GM10248 (cell line): ENCODE measurements around the gene TIMM9.
A peak's percentile ranks its signal among the peaks of the same experiment; 100 is the strongest.

Experiments used
- CTCF ChIA-PET: fragments of 300-600 bp; sonication (Branson Sonifier 250); formaldehyde crosslinking; extraction: SDS; loops from one replicate; lab custom pipeline; 2021; ENCODE audit warnings: antibody characterized with exemption; lab: Yijun Ruan, JAX
- POLR2A ChIA-PET: fragments of 350-650 bp; sonication (Branson Sonifier 250); formaldehyde crosslinking; extraction: SDS; loops from one replicate; lab custom pipeline; 2020; ENCODE audit warnings: antibody characterized with exemption; lab: Yijun Ruan, JAX
- DNase-seq: peaks from one replicate; pipeline ENCODE4 v3.0.0; 2012; ENCODE audit errors: extremely low spot score
- CTCF ChIP-seq: IDR thresholded peaks from 2 replicates; pipeline ENCODE4 v1.5.1; 2012; ENCODE audit warnings: mild to moderate bottlenecking, low read depth; ENCODE audit errors: extremely low read depth, missing control alignments, control extremely low read depth

Gene TIMM9

DNA sequence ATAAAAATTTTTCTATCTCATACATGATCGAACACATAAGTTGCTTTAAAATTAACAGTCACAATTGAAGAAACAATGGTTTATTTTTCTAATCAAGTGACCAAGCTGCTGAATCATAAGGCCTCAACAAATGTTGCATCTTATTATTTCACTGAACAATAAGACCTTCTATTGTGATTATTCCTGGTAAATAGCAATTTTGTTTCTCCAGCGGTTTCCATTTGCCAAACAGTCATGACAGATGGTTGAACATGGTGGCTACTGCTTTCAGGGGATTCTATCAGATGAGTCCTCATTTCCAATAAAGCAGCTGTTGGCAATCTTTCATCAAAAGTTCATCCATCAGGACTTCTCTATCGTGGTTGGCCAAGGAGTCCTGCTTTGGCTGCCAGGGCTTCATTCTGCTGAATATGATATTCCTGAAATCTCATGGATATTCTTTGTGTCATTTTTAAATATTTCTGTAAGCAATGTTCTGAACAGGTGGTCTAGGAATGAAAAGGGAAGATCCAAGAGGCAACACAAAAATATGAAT is 18.6 kb downstream of the TIMM9 start:
- no peak for DNase-seq
- no peak for TF ChIP-seq CTCF
- CTCF ChIA-PET, result interaction anchor here (3.5 kb wide), 1 partner anchor 13 kb away, joined by 27 read pairs; the partner anchor contains the start of gene TOMM20L
- POLR2A ChIA-PET, result no interaction called here

- no peak for DNase-seq
- no peak for TF ChIP-seq CTCF
- ChIA-PET CTCF (interaction anchor here (1.0 to 1.7 kb wide), 2 partner anchors 9 to 12 kb away, joined by 3 to 6 read pairs; no protein-coding TSS in a partner anchor), POLR2A (no interaction called here)
Measured at GRCh38 chr14:58401587-58401986, 25.7 kb downstream of the TIMM9 start.

- DNase-seq, result no peak
- POLR2A ChIA-PET, result no interaction called here
- TF ChIP-seq CTCF, result no peak
- CTCF ChIA-PET, result interaction anchor here (5.7 kb wide), 1 partner anchor 25 kb away, joined by 33 read pairs; no protein-coding TSS in a partner anchor
Measured at GRCh38 chr14:58398895-58399294, 28.4 kb downstream of the TIMM9 start.

DNA sequence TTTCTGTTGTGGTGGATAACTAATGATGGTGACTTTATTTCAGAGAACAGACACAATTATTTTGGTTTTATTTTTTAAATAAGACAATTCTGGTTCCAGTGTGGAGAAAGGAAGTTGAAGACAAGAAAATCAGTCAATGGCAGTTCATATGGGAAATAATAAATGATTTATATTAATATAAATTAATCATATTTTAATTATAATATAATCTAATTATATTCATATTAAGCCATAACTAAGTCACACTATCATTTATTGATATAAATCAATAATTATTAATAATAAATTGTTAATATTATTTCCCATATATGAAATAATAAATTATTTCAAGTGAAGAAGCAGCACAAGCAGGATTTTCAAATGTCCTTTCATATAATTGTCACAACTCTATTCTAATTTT is 28.8 kb downstream of the TIMM9 start:
- POLR2A ChIA-PET, result no interaction called here
- no peak for TF ChIP-seq CTCF
- CTCF ChIA-PET, result interaction anchor here (5.7 kb wide), 1 partner anchor 26 kb away, joined by 33 read pairs; no protein-coding TSS in a partner anchor
- DNase-seq, result no peak

DNA sequence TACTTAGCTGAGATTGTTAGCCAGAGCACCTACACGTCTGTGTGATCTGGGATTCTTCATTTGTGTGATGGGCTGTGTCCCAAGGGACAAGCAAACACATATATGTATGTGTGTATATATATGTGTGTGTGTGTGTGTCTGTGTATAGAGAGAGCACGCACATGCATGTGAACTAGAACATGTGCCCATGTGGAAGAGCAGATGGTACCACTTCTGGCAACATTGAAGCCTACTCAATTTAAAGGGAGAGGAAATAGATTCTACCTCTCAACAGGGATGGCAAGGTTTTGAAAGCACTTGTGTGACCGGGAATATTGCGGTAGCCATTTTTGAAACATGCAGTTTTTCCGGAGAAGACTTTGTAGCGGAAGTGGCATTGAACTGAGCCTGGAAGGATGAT is 30.2 kb downstream of the TIMM9 start:
- no peak for TF ChIP-seq CTCF
- POLR2A ChIA-PET, result no interaction called here
- no peak for DNase-seq
- CTCF ChIA-PET, result interaction anchor here (1.0 to 5.7 kb wide), 10 partner anchors 10 to 286 kb away, joined by 3 to 33 read pairs (median 10); no protein-coding TSS in a partner anchor

- peak; percentile 90 for DNase-seq
- TF ChIP-seq CTCF, result peak; percentile 86
- ChIA-PET CTCF (interaction anchor here (0.8 to 5.7 kb wide), 25 partner anchors 9 to 287 kb away, joined by 3 to 33 read pairs (median 4); partner anchors contain the start of gene ARID4A), POLR2A (no interaction called here)
Measured at GRCh38 chr14:58395812-58396788, 31.2 kb downstream of the TIMM9 start, which contains the start of gene TOMM20L. TSS of gene TOMM20L (plus strand) at chr14:58395930. CDS start at chr14:58395958, 28 bp downstream.
